ENCODE data around the gene SLX4IP.

The SLX4IP gene

DNA sequence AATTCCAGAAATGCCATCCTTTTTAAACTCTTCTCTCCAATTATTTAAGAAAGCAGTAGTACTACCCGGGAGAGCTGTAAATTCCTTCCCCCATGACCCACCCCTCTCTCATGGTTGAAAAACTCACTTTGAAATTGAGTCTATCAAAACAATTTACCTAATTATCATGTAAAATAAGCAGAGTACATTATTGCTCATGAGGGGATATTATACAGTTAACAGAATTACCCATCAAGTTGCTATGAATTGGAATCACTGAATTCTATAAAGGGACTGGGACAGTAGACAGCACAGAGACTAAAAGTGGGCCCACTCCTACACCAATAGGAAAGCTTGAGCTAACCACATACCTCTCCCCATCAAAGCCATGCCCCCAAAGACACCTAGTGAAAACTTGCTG is 222.3 kb downstream of the SLX4IP start:
- Histone ChIP-seq H3K4me3 (peak overlapping the region; percentile 52), H3K27ac (peak overlapping the region; percentile 92 to 95)
- TF ChIP-seq CTCF (IDR thresholded peaks at IDR 0.05): no peak
- DNase-seq (ENCODE audit: low spot score): no peak

DNA sequence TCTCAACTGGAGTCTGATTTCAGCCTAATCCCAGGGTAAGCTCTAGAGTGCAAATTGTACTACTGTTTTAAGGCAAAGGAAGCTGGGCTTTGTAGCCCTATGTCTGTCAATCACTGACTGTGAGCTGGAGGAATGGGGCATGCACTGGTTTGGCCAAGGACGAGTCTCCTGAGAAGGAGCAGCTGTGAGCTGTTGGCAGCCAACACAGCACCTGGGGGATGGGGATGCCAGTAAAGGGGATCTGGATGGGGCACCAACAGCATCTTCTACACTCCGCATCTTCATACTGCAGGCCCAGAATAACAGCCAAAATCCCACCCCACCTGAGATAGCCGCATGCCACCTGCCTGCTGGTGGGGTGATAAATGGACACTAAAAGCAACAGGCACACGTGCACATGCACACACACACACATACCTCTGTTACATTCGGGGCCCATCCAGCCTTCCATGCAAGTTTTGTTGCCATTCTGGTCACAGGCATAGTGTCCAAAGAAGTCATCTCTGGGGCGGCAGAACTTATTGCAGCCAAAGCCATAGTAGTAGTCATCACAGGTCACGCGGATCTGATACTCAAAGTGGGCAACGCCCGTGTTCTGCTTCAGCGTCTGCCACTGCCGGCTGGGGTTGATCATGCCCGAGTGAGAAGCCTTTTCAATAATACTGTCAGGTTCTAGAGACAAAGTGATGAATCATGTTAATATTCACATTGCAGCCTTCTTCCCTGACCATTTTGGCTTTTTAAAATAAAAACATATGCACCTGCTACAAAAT is 223.1 kb downstream of the SLX4IP start:
- Histone ChIP-seq H3K4me3 (peak overlapping the region; percentile 52), H3K27ac (peak overlapping the region; percentile 92 to 95)
- peak; percentile 77 for DNase-seq (ENCODE audit: low spot score)
- TF ChIP-seq CTCF (IDR thresholded peaks at IDR 0.05): no peak

- DNase-seq (ENCODE audit: low spot score): peak; percentile 46
- TF ChIP-seq CTCF (IDR thresholded peaks at IDR 0.05): no peak
- Histone ChIP-seq H3K4me3 (peak overlapping the region; percentile 52), H3K27ac (peak overlapping the region; percentile 92 to 95)
Observed at GRCh38 chr20:10658876-10659632, 223.9 kb downstream of the SLX4IP start.

GRCh38 chr20:10659651-10660601 is 224.8 kb downstream of the SLX4IP start:
- H3K27ac ChIP-seq: peak overlapping the region; percentile 89 to 92
- peak overlapping the region; percentile 54 for H3K4me3 ChIP-seq
- TF ChIP-seq CTCF (IDR thresholded peaks at IDR 0.05): no peak
- peak; percentile 71 for DNase-seq (ENCODE audit: low spot score)

- peak; percentile 88 for DNase-seq (ENCODE audit: low spot score)
- H3K4me3 ChIP-seq: peak overlapping the region; percentile 54
- peak overlapping the region; percentile 89 to 92 for H3K27ac ChIP-seq
- no peak for TF ChIP-seq CTCF (IDR thresholded peaks at IDR 0.05)
Observed at GRCh38 chr20:10660661-10661060, 225.6 kb downstream of the SLX4IP start.

DNA sequence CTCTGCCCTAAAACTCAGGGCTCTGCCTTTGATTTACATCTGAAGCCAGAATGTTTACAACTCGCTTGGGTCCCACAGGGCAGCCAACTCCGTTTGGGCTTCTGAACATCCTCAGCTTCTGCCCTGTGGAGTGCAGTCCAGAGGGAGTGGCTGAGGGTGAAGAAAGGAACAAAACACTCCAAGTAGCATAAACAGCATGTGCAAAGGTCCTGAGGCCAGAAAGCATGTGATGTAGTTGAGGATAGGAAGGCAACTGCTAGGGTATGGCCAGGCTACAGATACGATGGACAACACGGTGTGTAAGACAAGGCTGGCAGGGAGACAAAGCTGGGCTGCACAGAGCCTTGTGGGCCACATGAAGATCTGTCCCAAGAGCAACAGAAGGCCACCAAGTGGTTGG is 226.2 kb downstream of the SLX4IP start:
- peak overlapping the region; percentile 54 for H3K4me3 ChIP-seq
- no peak for TF ChIP-seq CTCF (IDR thresholded peaks at IDR 0.05)
- peak overlapping the region; percentile 89 to 92 for H3K27ac ChIP-seq
- DNase-seq (ENCODE audit: low spot score): peak; percentile 76
